Measurements from ENCODE around the gene ZDHHC7. TPM values are rescaled to one million over a fixed set of nuclear protein-coding genes. Genes with fewer than 3 reads are reported as not detected.
A peak's percentile ranks its signal among the peaks of the same experiment; 100 is the strongest.

ZDHHC7 gene
- total RNA-seq, 2 donors from 2014 or later: 64.6 TPM

- no peaks in the 10 kb centered on the region for H3K36me3 ChIP-seq
- TF ChIP-seq CTCF (IDR thresholded peaks at IDR 0.05) (no peak), POLR2AphosphoS5 (IDR thresholded peaks at IDR 0.05) (no peak), POLR2A (IDR thresholded peaks at IDR 0.05) (no peak)
- H3K9me3 ChIP-seq: no peaks in the 10 kb centered on the region
- DNase-seq (ENCODE audit: low spot score): no peak
- intact Hi-C loops (cut with DNase I): no loop called here
- no peaks in the 10 kb centered on the region for H3K4me1 ChIP-seq (replicated peaks)
- H3K27ac ChIP-seq: peak overlapping the region; percentile 1 to 8
- WGBS: 92% methylated on average over 5 of the region's 5 CpGs
- no peak overlapping the region for H3K4me3 ChIP-seq
- no peaks in the 10 kb centered on the region for H3K27me3 ChIP-seq (replicated peaks; ENCODE audit: insufficient read depth)
Observed at GRCh38 chr16:85037721-85038120, 26.4 kb upstream of the ZDHHC7 start.

GRCh38 chr16:85037050-85037410 is 25.7 kb upstream of the ZDHHC7 start:
- TF ChIP-seq CTCF (IDR thresholded peaks at IDR 0.05) (no peak), POLR2AphosphoS5 (IDR thresholded peaks at IDR 0.05) (no peak), POLR2A (IDR thresholded peaks at IDR 0.05) (no peak)
- Histone ChIP-seq H3K27me3 (replicated peaks; ENCODE audit: insufficient read depth) (no peaks in the 10 kb centered on the region), H3K4me3 (no peak overlapping the region), H3K9me3 (no peaks in the 10 kb centered on the region), H3K36me3 (no peaks in the 10 kb centered on the region), H3K27ac (peak overlapping the region in 1 of 2 donors; percentile 1), H3K4me1 (replicated peaks) (no peaks in the 10 kb centered on the region)
- no peak for DNase-seq (ENCODE audit: low spot score)
- intact Hi-C loops (cut with DNase I): no loop called here
- 85% methylated on average over 7 of the region's 7 CpGs for WGBS

DNA sequence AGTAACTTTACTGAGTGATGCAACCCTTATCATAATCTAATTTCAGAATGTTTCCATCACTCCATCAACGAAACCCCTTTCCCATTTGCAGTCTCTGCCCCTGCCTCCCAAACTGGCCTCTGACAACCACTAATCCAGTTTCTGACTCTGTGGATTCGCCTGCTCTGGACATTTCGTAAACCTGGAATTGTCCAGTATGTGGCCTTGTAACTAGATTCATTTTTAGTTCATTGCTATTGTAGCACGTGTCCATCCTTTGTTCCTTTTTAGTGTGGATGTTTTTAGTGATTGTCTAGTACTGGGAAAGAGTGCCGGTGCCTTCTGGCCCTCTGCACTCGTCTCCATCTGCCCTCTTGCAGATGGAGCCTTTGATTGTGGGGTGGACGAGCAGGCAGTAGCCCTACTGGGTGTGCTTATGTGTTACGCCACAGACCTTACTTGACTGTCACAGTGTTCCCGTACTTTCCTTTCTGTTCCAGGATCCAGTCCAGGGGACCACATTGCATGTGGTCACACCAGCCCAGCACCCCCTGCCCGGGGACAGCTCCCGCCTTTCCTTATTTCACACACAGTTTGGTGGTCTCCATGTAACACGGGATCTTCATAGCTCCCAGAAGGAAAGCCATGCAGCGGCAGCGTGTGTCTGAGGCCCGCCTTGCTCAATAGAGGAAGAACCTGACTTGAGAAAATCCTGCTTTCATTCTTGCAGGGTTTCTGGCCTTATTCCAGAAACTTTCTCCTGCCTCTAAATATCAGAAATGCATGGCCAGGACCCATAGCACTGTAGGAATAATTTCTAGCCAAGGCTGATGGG is 25.1 kb upstream of the ZDHHC7 start:
- H3K4me1 ChIP-seq (replicated peaks): peaks cover 1% of the 10 kb centered on the region
- H3K27ac ChIP-seq: peak overlapping the region in 1 of 2 donors; percentile 50
- WGBS: 82% methylated on average over 15 of the region's 15 CpGs
- no peaks in the 10 kb centered on the region for H3K27me3 ChIP-seq (replicated peaks; ENCODE audit: insufficient read depth)
- no peaks in the 10 kb centered on the region for H3K9me3 ChIP-seq
- no peaks in the 10 kb centered on the region for H3K36me3 ChIP-seq
- intact Hi-C loops (cut with DNase I): no loop called here
- H3K4me3 ChIP-seq: no peak overlapping the region
- TF ChIP-seq CTCF (IDR thresholded peaks at IDR 0.05) (no peak), POLR2A (IDR thresholded peaks at IDR 0.05) (no peak), POLR2AphosphoS5 (IDR thresholded peaks at IDR 0.05) (no peak)
- DNase-seq (ENCODE audit: low spot score): no peak

- Histone ChIP-seq H3K4me1 (replicated peaks) (peaks cover 15% of the 10 kb centered on the region), H3K9me3 (no peaks in the 10 kb centered on the region), H3K4me3 (no peak overlapping the region), H3K27me3 (replicated peaks; ENCODE audit: insufficient read depth) (no peaks in the 10 kb centered on the region), H3K27ac (peak overlapping the region in 1 of 2 donors; percentile 11), H3K36me3 (no peaks in the 10 kb centered on the region)
- TF ChIP-seq POLR2A (IDR thresholded peaks at IDR 0.05) (no peak), CTCF (IDR thresholded peaks at IDR 0.05) (no peak), POLR2AphosphoS5 (IDR thresholded peaks at IDR 0.05) (no peak)
- intact Hi-C loops (cut with DNase I): no loop called here
- WGBS: 83% methylated on average over 18 of the region's 18 CpGs
- no peak for DNase-seq (ENCODE audit: low spot score)
Observed at GRCh38 chr16:85034591-85035433, 23.5 kb upstream of the ZDHHC7 start.
